C4-2B (cell line): Measurements from ENCODE around the gene ARL5B.

Experiments
- ZFX ChIP-seq: fragments of 450-650 bp; IDR thresholded peaks from 2 replicates; pipeline ENCODE4 v1.6.1; 2017
- TF ChIP-seq, protein P1 (sequence below): fragments of 450-650 bp; conservative IDR thresholded peaks from 2 replicates; pipeline ENCODE4 v1.5.1; 2017; ENCODE audit warnings: mild to moderate bottlenecking

DNA sequence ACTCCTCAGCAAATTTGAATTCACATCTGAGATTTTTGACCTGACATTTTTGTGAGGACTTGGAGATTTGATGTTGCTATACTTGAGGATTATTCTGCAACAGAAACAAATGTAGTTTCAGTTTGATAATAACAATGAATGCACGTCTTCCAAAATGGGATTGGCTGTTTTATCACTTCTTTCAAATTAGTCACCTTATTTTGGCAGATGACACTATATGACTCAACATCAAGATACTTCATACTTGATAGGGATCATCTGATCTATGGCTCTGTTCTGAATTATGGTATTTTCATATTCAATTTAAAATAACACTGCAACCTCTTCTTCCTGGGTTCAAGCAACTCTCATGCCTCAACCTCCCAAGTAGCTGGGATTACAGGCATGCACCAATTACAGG lies 24.2 kb downstream of the ARL5B start:
- TF ChIP-seq, protein P1, sequence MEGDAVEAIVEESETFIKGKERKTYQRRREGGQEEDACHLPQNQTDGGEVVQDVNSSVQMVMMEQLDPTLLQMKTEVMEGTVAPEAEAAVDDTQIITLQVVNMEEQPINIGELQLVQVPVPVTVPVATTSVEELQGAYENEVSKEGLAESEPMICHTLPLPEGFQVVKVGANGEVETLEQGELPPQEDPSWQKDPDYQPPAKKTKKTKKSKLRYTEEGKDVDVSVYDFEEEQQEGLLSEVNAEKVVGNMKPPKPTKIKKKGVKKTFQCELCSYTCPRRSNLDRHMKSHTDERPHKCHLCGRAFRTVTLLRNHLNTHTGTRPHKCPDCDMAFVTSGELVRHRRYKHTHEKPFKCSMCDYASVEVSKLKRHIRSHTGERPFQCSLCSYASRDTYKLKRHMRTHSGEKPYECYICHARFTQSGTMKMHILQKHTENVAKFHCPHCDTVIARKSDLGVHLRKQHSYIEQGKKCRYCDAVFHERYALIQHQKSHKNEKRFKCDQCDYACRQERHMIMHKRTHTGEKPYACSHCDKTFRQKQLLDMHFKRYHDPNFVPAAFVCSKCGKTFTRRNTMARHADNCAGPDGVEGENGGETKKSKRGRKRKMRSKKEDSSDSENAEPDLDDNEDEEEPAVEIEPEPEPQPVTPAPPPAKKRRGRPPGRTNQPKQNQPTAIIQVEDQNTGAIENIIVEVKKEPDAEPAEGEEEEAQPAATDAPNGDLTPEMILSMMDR = no peak
- TF ChIP-seq ZFX = no peak
